Activated naive CD8-positive, alpha-beta T cell (primary cell): Measurements from ENCODE around the gene IMMP2L.
A peak's percentile ranks its signal among the peaks of the same experiment; 100 is the strongest.

Experiments
- H3K27ac Mint-ChIP-seq: one replicate; pipeline ENCODE4 v1.8.0; 2021; ENCODE audit warnings: mixed read lengths
- H3K27me3 Mint-ChIP-seq: one replicate; pipeline ENCODE4 v1.8.0; 2021; ENCODE audit warnings: mixed read lengths
- H3K36me3 Mint-ChIP-seq: one replicate; pipeline ENCODE4 v1.8.0; 2021; ENCODE audit warnings: mixed read lengths
- H3K4me1 Mint-ChIP-seq: one replicate; pipeline ENCODE4 v1.8.0; 2021; ENCODE audit warnings: low read depth, mixed read lengths
- H3K4me3 Mint-ChIP-seq: one replicate; pipeline ENCODE4 v1.8.0; 2021; ENCODE audit warnings: mild to moderate bottlenecking, mixed read lengths
- H3K9me3 Mint-ChIP-seq: one replicate; pipeline ENCODE4 v1.8.0; 2021; ENCODE audit warnings: low read depth, mixed read lengths

The IMMP2L gene

GRCh38 chr7:111138193-111138569 lies 424.1 kb downstream of the IMMP2L start:
- no peaks in the 10 kb centered on the region for H3K9me3 Mint-ChIP-seq
- peak overlapping the region; percentile 80 for H3K4me3 Mint-ChIP-seq

GRCh38 chr7:111137296-111138192 lies 424.7 kb downstream of the IMMP2L start:
- no peaks in the 10 kb centered on the region for H3K36me3 Mint-ChIP-seq
- H3K4me1 Mint-ChIP-seq = peaks cover 38% of the 10 kb centered on the region
- no peaks in the 10 kb centered on the region for H3K9me3 Mint-ChIP-seq
- no peaks in the 10 kb centered on the region for H3K27me3 Mint-ChIP-seq
- peak overlapping the region; percentile 92 for H3K27ac Mint-ChIP-seq
- H3K4me3 Mint-ChIP-seq = peak overlapping the region; percentile 80

More at GRCh38 chr7:111138193-111138569, 424.1 kb downstream of the IMMP2L start:
- Mint-ChIP-seq H3K36me3 (no peaks in the 10 kb centered on the region), H3K27ac (peak overlapping the region; percentile 92), H3K27me3 (no peaks in the 10 kb centered on the region), H3K4me1 (peaks cover 38% of the 10 kb centered on the region)

GRCh38 chr7:111132833-111133232 lies 429.5 kb downstream of the IMMP2L start:
- Mint-ChIP-seq H3K4me3 (no peak overlapping the region), H3K9me3 (peaks cover 5% of the 10 kb centered on the region), H3K4me1 (peaks cover 8% of the 10 kb centered on the region), H3K27ac (no peak overlapping the region), H3K36me3 (peaks cover 3% of the 10 kb centered on the region), H3K27me3 (no peaks in the 10 kb centered on the region)

- no peak overlapping the region for H3K4me3 Mint-ChIP-seq
- peaks cover 5% of the 10 kb centered on the region for H3K9me3 Mint-ChIP-seq
- H3K27me3 Mint-ChIP-seq = no peaks in the 10 kb centered on the region
- no peak overlapping the region for H3K27ac Mint-ChIP-seq
- peaks cover 13% of the 10 kb centered on the region for H3K36me3 Mint-ChIP-seq
- no peaks in the 10 kb centered on the region for H3K4me1 Mint-ChIP-seq
Measured at GRCh38 chr7:111129435-111129834, 432.9 kb downstream of the IMMP2L start.

- peaks cover 33% of the 10 kb centered on the region for H3K36me3 Mint-ChIP-seq
- H3K4me3 Mint-ChIP-seq = no peak overlapping the region
- no peak overlapping the region for H3K27ac Mint-ChIP-seq
- no peaks in the 10 kb centered on the region for H3K27me3 Mint-ChIP-seq
- H3K9me3 Mint-ChIP-seq = peaks cover 5% of the 10 kb centered on the region
- no peaks in the 10 kb centered on the region for H3K4me1 Mint-ChIP-seq
Measured at GRCh38 chr7:111126987-111127386, 435.3 kb downstream of the IMMP2L start.

- H3K27ac Mint-ChIP-seq = peak overlapping the region; percentile 64
- H3K9me3 Mint-ChIP-seq = peaks cover 6% of the 10 kb centered on the region
- H3K27me3 Mint-ChIP-seq = no peaks in the 10 kb centered on the region
- H3K4me1 Mint-ChIP-seq = peaks cover 41% of the 10 kb centered on the region
- H3K36me3 Mint-ChIP-seq = peaks cover 53% of the 10 kb centered on the region
- no peak overlapping the region for H3K4me3 Mint-ChIP-seq
Measured at GRCh38 chr7:111115966-111116365, 446.3 kb downstream of the IMMP2L start.

GRCh38 chr7:111113263-111114017 lies 448.9 kb downstream of the IMMP2L start:
- Mint-ChIP-seq H3K4me1 (peaks cover 54% of the 10 kb centered on the region), H3K36me3 (peaks cover 43% of the 10 kb centered on the region), H3K27me3 (no peaks in the 10 kb centered on the region), H3K9me3 (no peaks in the 10 kb centered on the region), H3K4me3 (peak overlapping the region; percentile 42), H3K27ac (peak overlapping the region; percentile 93)

GRCh38 chr7:111112439-111112838 lies 449.9 kb downstream of the IMMP2L start:
- Mint-ChIP-seq H3K4me3 (no peak overlapping the region), H3K4me1 (peaks cover 59% of the 10 kb centered on the region), H3K36me3 (peaks cover 38% of the 10 kb centered on the region), H3K27ac (peak overlapping the region; percentile 93), H3K27me3 (no peaks in the 10 kb centered on the region), H3K9me3 (no peaks in the 10 kb centered on the region)

- peaks cover 29% of the 10 kb centered on the region for H3K36me3 Mint-ChIP-seq
- peak overlapping the region; percentile 77 for H3K27ac Mint-ChIP-seq
- H3K4me3 Mint-ChIP-seq = no peak overlapping the region
Measured at GRCh38 chr7:111108496-111108895, 453.8 kb downstream of the IMMP2L start.

GRCh38 chr7:111108000-111108399 lies 454.3 kb downstream of the IMMP2L start:
- peak overlapping the region; percentile 3 for H3K4me3 Mint-ChIP-seq
- peak overlapping the region; percentile 52 for H3K27ac Mint-ChIP-seq
- no peaks in the 10 kb centered on the region for H3K9me3 Mint-ChIP-seq
- peaks cover 78% of the 10 kb centered on the region for H3K4me1 Mint-ChIP-seq
- H3K27me3 Mint-ChIP-seq = no peaks in the 10 kb centered on the region
- peaks cover 34% of the 10 kb centered on the region for H3K36me3 Mint-ChIP-seq

More at GRCh38 chr7:111108496-111108895, 453.8 kb downstream of the IMMP2L start:
- no peaks in the 10 kb centered on the region for H3K27me3 Mint-ChIP-seq
- H3K9me3 Mint-ChIP-seq = no peaks in the 10 kb centered on the region
- H3K4me1 Mint-ChIP-seq = peaks cover 78% of the 10 kb centered on the region

- no peak overlapping the region for H3K4me3 Mint-ChIP-seq
- H3K27ac Mint-ChIP-seq = peak overlapping the region; percentile 52
Measured at GRCh38 chr7:111107579-111107978, 454.7 kb downstream of the IMMP2L start.

GRCh38 chr7:111105269-111105668 lies 457.0 kb downstream of the IMMP2L start:
- H3K36me3 Mint-ChIP-seq = peaks cover 30% of the 10 kb centered on the region

More at GRCh38 chr7:111107579-111107978, 454.7 kb downstream of the IMMP2L start:
- H3K27me3 Mint-ChIP-seq = no peaks in the 10 kb centered on the region
- H3K4me1 Mint-ChIP-seq = peaks cover 76% of the 10 kb centered on the region
- H3K9me3 Mint-ChIP-seq = no peaks in the 10 kb centered on the region
- peaks cover 32% of the 10 kb centered on the region for H3K36me3 Mint-ChIP-seq

GRCh38 chr7:111104710-111105109 lies 457.6 kb downstream of the IMMP2L start:
- H3K36me3 Mint-ChIP-seq = peaks cover 30% of the 10 kb centered on the region
- peak overlapping the region; percentile 88 for H3K27ac Mint-ChIP-seq
- no peaks in the 10 kb centered on the region for H3K9me3 Mint-ChIP-seq
- H3K27me3 Mint-ChIP-seq = no peaks in the 10 kb centered on the region
- H3K4me1 Mint-ChIP-seq = peaks cover 87% of the 10 kb centered on the region
- peak overlapping the region; percentile 44 for H3K4me3 Mint-ChIP-seq

More at GRCh38 chr7:111105269-111105668, 457.0 kb downstream of the IMMP2L start:
- no peak overlapping the region for H3K4me3 Mint-ChIP-seq
- peak overlapping the region; percentile 88 for H3K27ac Mint-ChIP-seq
- no peaks in the 10 kb centered on the region for H3K27me3 Mint-ChIP-seq
- H3K4me1 Mint-ChIP-seq = peaks cover 85% of the 10 kb centered on the region
- no peaks in the 10 kb centered on the region for H3K9me3 Mint-ChIP-seq

GRCh38 chr7:111103678-111104274 lies 458.5 kb downstream of the IMMP2L start:
- Mint-ChIP-seq H3K4me1 (peaks cover 88% of the 10 kb centered on the region), H3K27me3 (no peaks in the 10 kb centered on the region), H3K9me3 (no peaks in the 10 kb centered on the region), H3K27ac (peak overlapping the region; percentile 88), H3K4me3 (peak overlapping the region; percentile 44), H3K36me3 (peaks cover 22% of the 10 kb centered on the region)

GRCh38 chr7:111103136-111103535 lies 459.2 kb downstream of the IMMP2L start:
- H3K4me3 Mint-ChIP-seq = peak overlapping the region; percentile 38
- peaks cover 21% of the 10 kb centered on the region for H3K36me3 Mint-ChIP-seq
- peak overlapping the region; percentile 76 for H3K27ac Mint-ChIP-seq
- H3K27me3 Mint-ChIP-seq = no peaks in the 10 kb centered on the region
- no peaks in the 10 kb centered on the region for H3K9me3 Mint-ChIP-seq
- H3K4me1 Mint-ChIP-seq = peaks cover 91% of the 10 kb centered on the region
